ENCODE results near the gene UMODL1. TPM values are rescaled to one million over a fixed set of nuclear protein-coding genes. Genes with fewer than 3 reads are reported as not detected.

The UMODL1 gene
- total and polyA plus RNA-seq, 2 of the 13 experiments (the other 11 are each of a cell fraction or from before 2014, with no cell fraction given) = not detected

GRCh38 chr21:42037943-42038342, 33.2 kb upstream of the UMODL1 start (continued):
- TF ChIP-seq ZNF280B (CRISPR knock-in tag; IDR thresholded peaks at IDR 0.05; ENCODE audit: borderline replicate concordance) (no peak), HOXA7 (CRISPR knock-in tag; IDR thresholded peaks at IDR 0.05) (no peak), MBD4 (IDR thresholded peaks at IDR 0.05; ENCODE audit: borderline replicate concordance, low read length) (no peak), ZNF234 (CRISPR knock-in tag; conservative IDR thresholded peaks at IDR 0.05) (no peak), ZSCAN29 (CRISPR knock-in tag; conservative IDR thresholded peaks at IDR 0.05) (no peak), NR3C1 (CRISPR knock-in tag; IDR thresholded peaks at IDR 0.05) (no peak), NR2F2 (IDR thresholded peaks at IDR 0.05; ENCODE audit: borderline replicate concordance, low read depth) (no peak), SOX6 (IDR thresholded peaks at IDR 0.05) (no peak), SOX6 (CRISPR knock-in tag; IDR thresholded peaks at IDR 0.05) (peak; percentile 86), ZFY (CRISPR knock-in tag; IDR thresholded peaks at IDR 0.05) (0 out of 2 replicates have a peak, but pooled peaks have one; percentile 32), MAFG (CRISPR knock-in tag; IDR thresholded peaks at IDR 0.05) (no peak), SNRNP70 (IDR thresholded peaks at IDR 0.05; ENCODE audit: low read depth, low read length) (no peak), SETDB1 (CRISPR knock-in tag; IDR thresholded peaks at IDR 0.05; ENCODE audit: borderline replicate concordance) (no peak), FOXM1 (CRISPR knock-in tag; IDR thresholded peaks at IDR 0.05) (no peak), HDAC6 (IDR thresholded peaks at IDR 0.05; ENCODE audit: low read depth, low read length) (no peak), BATF2 (CRISPR knock-in tag; IDR thresholded peaks at IDR 0.05) (no peak), E2F2 (CRISPR knock-in tag; IDR thresholded peaks at IDR 0.05; ENCODE audit: borderline replicate concordance) (no peak), NFE2 (CRISPR knock-in tag; IDR thresholded peaks at IDR 0.05) (no peak), TFAP4 (IDR thresholded peaks at IDR 0.05; ENCODE audit: borderline replicate concordance, low read depth) (no peak), FLYWCH1 (CRISPR knock-in tag; IDR thresholded peaks at IDR 0.05) (no peak), HNF4A (CRISPR knock-in tag; IDR thresholded peaks at IDR 0.05) (peak; percentile 90), ZNF282 (IDR thresholded peaks at IDR 0.05; ENCODE audit: partially characterized antibody) (no peak), ZNF598 (CRISPR knock-in tag; IDR thresholded peaks at IDR 0.05; ENCODE audit: borderline replicate concordance) (no peak), ZBTB25 (CRISPR knock-in tag; IDR thresholded peaks at IDR 0.05) (no peak), ZNF563 (CRISPR knock-in tag; IDR thresholded peaks at IDR 0.05) (0 out of 2 replicates have a peak, but pooled peaks have one; percentile 46), ATF2 (CRISPR knock-in tag; IDR thresholded peaks at IDR 0.05) (peak; percentile 70; the same call in 1 of the 2 replicates), ZNF879 (CRISPR knock-in tag; IDR thresholded peaks at IDR 0.05) (no peak)
